SK-N-SH (cell line): ENCODE data around the gene GALNTL6. TPM values are rescaled to one million over a fixed set of nuclear protein-coding genes. Genes with fewer than 3 reads are reported as not detected.

Source experiments
- CTCF ChIA-PET: fragments of 300-600, 350-600 bp; formaldehyde crosslinking; extraction: SDS; loops from one replicate; lab custom pipeline; 2021; lab: Yijun Ruan, JAX
- POLR2A ChIA-PET: fragments of 350-600 bp; sonication (Branson Sonifier 250); formaldehyde crosslinking; extraction: SDS; loops from one replicate; lab custom pipeline; 2020; ENCODE audit warnings: antibody characterized with exemption, inconsistent platforms; lab: Yijun Ruan, JAX
- DNase-seq: peaks from one replicate; pipeline ENCODE4 v3.0.0; 2012
- H2AFZ ChIP-seq: fragments of 200-600 bp; sonication (generic); 2 replicates; pipeline ENCODE4 v1.8.1; 2016; ENCODE audit warnings: antibody characterized with exemption, mild to moderate bottlenecking, low read depth
- H3F3A ChIP-seq: fragments of 200-600 bp; sonication (generic); replicated peaks from 2 replicates; pipeline ENCODE3; 2016; ENCODE audit warnings: antibody characterized with exemption, mild to moderate bottlenecking; ENCODE audit not compliant: insufficient read depth
- H3K27ac ChIP-seq, 2 experiments: fragments of 200-500 bp in 1 of 2; fragments of 200-600 bp in 1 of 2; sonication (Bioruptor generic) in 1 of 2; sonication (generic), shearing (Covaris generic) in 1 of 2; 2 replicates each; pipeline versions ENCODE4 v1.5.1 to v1.6.1; 2014 to 2016; ENCODE audit warnings: low read depth in 2 of 2, inconsistent platforms in 1 of 2, low read length in 1 of 2, mild to moderate bottlenecking in 1 of 2, mixed read lengths in 1 of 2
- H3K27me3 ChIP-seq: fragments of 200-600 bp; sonication (generic), shearing (Covaris generic); 2 replicates; pipeline ENCODE4 v1.6.1; 2016; ENCODE audit warnings: mixed run types; ENCODE audit not compliant: insufficient read depth
- H3K36me3 ChIP-seq, 2 experiments: fragments of 200-500 bp in 1 of 2; fragments of 200-600 bp in 1 of 2; sonication (Bioruptor generic) in 1 of 2; sonication (generic) in 1 of 2; replicated peaks in 1 of 2; 2 replicates each; pipeline versions ENCODE3 to v1.5.1; 2014 to 2016; ENCODE audit warnings: low read length in 1 of 2, mild to moderate bottlenecking in 1 of 2; ENCODE audit not compliant: insufficient read depth in 2 of 2, control insufficient read depth in 1 of 2
- H3K4me1 ChIP-seq, 2 experiments: fragments of 200-500 bp in 1 of 2; fragments of 200-600 bp in 1 of 2; sonication (Bioruptor generic) in 1 of 2; sonication (generic), shearing (Covaris generic) in 1 of 2; 2 replicates each; pipeline versions ENCODE4 v1.5.1 to v1.6.1; 2014 to 2016; ENCODE audit warnings: low read depth in 1 of 2, low read length in 1 of 2, mixed run types in 1 of 2; ENCODE audit not compliant: insufficient read depth in 2 of 2, control insufficient read depth in 1 of 2
- H3K4me2 ChIP-seq: fragments of 200-600 bp; sonication (generic), shearing (Covaris generic); 2 replicates; pipeline ENCODE4 v1.6.1; 2017; ENCODE audit warnings: mixed run types
- H3K4me3 ChIP-seq, 2 experiments: fragments of 200-500 bp in 1 of 2; fragments of 200-600 bp in 1 of 2; sonication (Bioruptor generic) in 1 of 2; sonication (generic), shearing (Covaris generic) in 1 of 2; 2 replicates each; pipeline versions ENCODE4 v1.5.1 to v1.8.1; 2014 to 2016; ENCODE audit warnings: low read depth in 2 of 2, inconsistent platforms in 1 of 2, low read length in 1 of 2, mild to moderate bottlenecking in 1 of 2, mixed read lengths in 1 of 2, moderate library complexity in 1 of 2
- H3K79me2 ChIP-seq: fragments of 200-600 bp; sonication (generic); 2 replicates; pipeline ENCODE4 v1.8.1; 2017; ENCODE audit warnings: mild to moderate bottlenecking; ENCODE audit not compliant: insufficient read depth
- H3K9ac ChIP-seq: fragments of 200-600 bp; sonication (generic); 2 replicates; pipeline ENCODE4 v1.6.1; 2017; ENCODE audit warnings: mixed run types
- H3K9me2 ChIP-seq: fragments of 200-600 bp; sonication (generic); 2 replicates; pipeline ENCODE4 v1.6.1; 2017; ENCODE audit warnings: mixed run types
- H3K9me3 ChIP-seq: fragments of 200-600 bp; sonication (generic); 2 replicates; pipeline ENCODE4 v1.6.1; 2017; ENCODE audit warnings: mixed run types, mild to moderate bottlenecking, moderate library complexity
- H4K20me1 ChIP-seq: fragments of 200-600 bp; sonication (generic); 2 replicates; pipeline ENCODE4 v1.6.1; 2017; ENCODE audit warnings: mild to moderate bottlenecking, mixed run types; ENCODE audit not compliant: insufficient read depth
- CHD2 ChIP-seq: fragments of 150-350 bp; IDR thresholded peaks from 2 replicates; pipeline ENCODE4 v1.6.1; 2018; ENCODE audit warnings: low read length; ENCODE audit not compliant: partially characterized antibody
- ELF1 ChIP-seq: IDR thresholded peaks from 2 replicates; pipeline ENCODE4 v1.4.0; 2012
- EP300 ChIP-seq, 2 experiments: IDR thresholded peaks; 2 replicates each; pipeline versions ENCODE4 v1.4.0 to v1.6.1; 2012; ENCODE audit warnings: borderline replicate concordance in 1 of 2, low read depth in 1 of 2, low read length in 1 of 2
- FOXJ3 ChIP-seq: sonication (generic); formaldehyde crosslinking; IDR thresholded peaks from 2 replicates; pipeline ENCODE4 v1.5.1; 2020; ENCODE audit warnings: mild to moderate bottlenecking, missing genetic modification reagents
- GABPA ChIP-seq: IDR thresholded peaks from 2 replicates; pipeline ENCODE4 v1.4.0; 2012; ENCODE audit warnings: low read depth, mild to moderate bottlenecking
- GATA2 ChIP-seq: sonication (generic); formaldehyde crosslinking; IDR thresholded peaks from 2 replicates; pipeline ENCODE4 v1.5.0; 2020; ENCODE audit warnings: mild to moderate bottlenecking, missing genetic modification reagents
- JUND ChIP-seq: IDR thresholded peaks from 2 replicates; pipeline ENCODE4 v1.4.0; 2012
- MXI1 ChIP-seq: IDR thresholded peaks from 2 replicates; pipeline ENCODE4 v1.6.1; 2012; ENCODE audit warnings: mild to moderate bottlenecking, low read depth, low read length, improper control_type of control experiment
- NFIC ChIP-seq: IDR thresholded peaks from 2 replicates; pipeline ENCODE4 v1.4.0; 2012; ENCODE audit warnings: borderline replicate concordance
- POLR2AphosphoS5 ChIP-seq: IDR thresholded peaks from 2 replicates; pipeline ENCODE4 v1.6.1; 2012; ENCODE audit warnings: low read depth, low read length
- RAD21 ChIP-seq: IDR thresholded peaks from 2 replicates; pipeline ENCODE4 v1.6.1; 2012; ENCODE audit warnings: mild to moderate bottlenecking, low read length
- RCOR1 ChIP-seq: fragments of 150-350 bp; IDR thresholded peaks from 2 replicates; pipeline ENCODE4 v1.6.1; 2017; ENCODE audit warnings: antibody characterized with exemption, low read length
- RFX5 ChIP-seq: IDR thresholded peaks from 2 replicates; pipeline ENCODE4 v1.6.1; 2012; ENCODE audit warnings: mild to moderate bottlenecking, improper control_type of control experiment, low read length
- RXRA ChIP-seq: IDR thresholded peaks from 2 replicates; pipeline ENCODE4 v1.4.0; 2012; ENCODE audit warnings: low read depth, mild to moderate bottlenecking, borderline replicate concordance
- SMC3 ChIP-seq: IDR thresholded peaks from 2 replicates; pipeline ENCODE4 v1.6.1; 2012; ENCODE audit warnings: low read depth, low read length, improper control_type of control experiment
- TAF1 ChIP-seq: IDR thresholded peaks from 2 replicates; pipeline ENCODE4 v1.6.1; 2012; ENCODE audit warnings: low read depth, mild to moderate bottlenecking, low read length, moderate library complexity, borderline replicate concordance
- YY1 ChIP-seq: IDR thresholded peaks from 2 replicates; pipeline ENCODE4 v1.4.0; 2012; ENCODE audit warnings: low read depth, mild to moderate bottlenecking
- WGBS: methylation state at CpG from one replicate; pipeline ENCODE4 v1.1.6; 2017; ENCODE audit warnings: low lambda C conversion rate; 5-methylcytosine and 5-hydroxymethylcytosine counted together
- polyA plus RNA-seq, 3 experiments: library from polyadenylated mRNA; depleted of rRNA; stranded (reverse); fragments of >200 nt; gene quantifications; 2 replicates each; pipeline ENCODE4 v1.2.3, GENCODE V29; 2012
- TF ChIP-seq, protein P1 (sequence below): IDR thresholded peaks from 2 replicates; pipeline ENCODE4 v1.4.0; 2012; ENCODE audit warnings: low read depth, borderline replicate concordance
- TF ChIP-seq, protein P2 (sequence below): IDR thresholded peaks from 2 replicates; pipeline ENCODE4 v1.6.1; 2012; ENCODE audit warnings: mild to moderate bottlenecking, low read depth, low read length, moderate library complexity
- TF ChIP-seq, protein P3 (sequence below): IDR thresholded peaks from 2 replicates; pipeline ENCODE4 v1.4.0; 2012; ENCODE audit warnings: low read depth, borderline replicate concordance

The GALNTL6 gene
- polyA plus RNA-seq, 1 of the 3 experiments (the other 2 are of a cell fraction) = 0.07 TPM

DNA sequence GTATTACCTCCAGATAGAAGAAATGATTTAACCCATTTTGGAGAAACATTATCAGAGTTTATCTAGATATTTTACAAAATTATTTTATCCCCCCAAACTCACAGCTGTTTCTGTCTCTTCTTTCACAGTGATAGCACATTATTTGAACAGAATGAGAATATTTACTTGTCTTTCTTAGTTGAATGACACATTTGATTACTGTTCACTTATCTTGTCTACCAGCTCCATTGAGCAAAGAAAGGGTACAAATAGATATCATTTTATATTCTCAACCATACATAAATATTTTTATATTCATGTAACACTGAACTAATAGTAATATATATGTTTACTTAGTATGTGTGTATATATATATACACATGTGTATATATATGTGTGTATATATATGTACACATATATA, 364.2 kb downstream of the GALNTL6 start (continued):
- no peak for TF ChIP-seq CHD2
- no peak for TF ChIP-seq EP300 (IDR thresholded peaks at IDR 0.05; ENCODE audit: borderline replicate concordance in 1 of 2, low read depth in 1 of 2, low read length in 1 of 2)
- no peak for TF ChIP-seq MXI1
- TF ChIP-seq POLR2AphosphoS5 = no peak
- TF ChIP-seq, all 33 proteins: peak for 0

DNA sequence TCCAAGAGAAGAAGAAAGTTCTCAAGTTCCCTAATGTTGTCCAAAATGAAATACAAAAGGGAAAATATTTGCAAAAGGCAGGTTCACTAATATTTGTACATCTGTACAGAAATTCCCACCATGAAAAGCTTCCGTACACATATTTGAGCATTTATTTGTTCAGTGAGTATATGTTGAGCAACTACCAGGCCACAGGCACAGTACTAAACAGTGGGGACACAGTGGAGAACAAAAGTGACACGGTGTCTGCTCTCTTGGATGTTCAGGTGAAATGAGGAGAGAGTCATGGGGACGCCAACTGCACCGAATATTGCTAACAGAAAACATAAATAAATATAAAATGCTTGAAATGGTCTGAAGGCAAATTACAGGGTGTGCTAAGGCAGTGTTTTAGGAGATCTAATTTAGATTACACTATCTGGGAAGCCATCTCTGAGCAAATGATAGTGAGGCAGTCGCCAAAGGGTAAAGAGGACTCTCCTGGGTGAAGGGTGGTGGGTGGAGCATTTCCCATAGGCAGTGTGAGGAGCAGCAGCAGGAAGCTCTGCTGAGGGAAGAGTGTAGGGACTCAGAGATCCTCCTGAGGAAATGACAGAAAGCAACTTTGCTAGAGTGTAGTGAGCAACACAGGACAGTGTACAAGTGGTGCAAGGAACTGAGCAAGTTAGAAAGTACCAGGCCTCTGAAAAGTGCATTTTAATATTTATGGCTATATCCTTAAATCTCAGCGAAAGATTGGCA, 375.2 kb downstream of the GALNTL6 start:
- Histone ChIP-seq H3K27me3 (no peaks in the 10 kb centered on the region), H3K4me1 (no peaks in the 10 kb centered on the region; a peak in 1 of 4 replicates), H2AFZ (no peak overlapping the region), H3K9ac (no peak overlapping the region), H3K4me3 (no peak overlapping the region), H4K20me1 (no peaks in the 10 kb centered on the region), H3K79me2 (no peaks in the 10 kb centered on the region), H3K36me3 (no peaks in the 10 kb centered on the region), H3F3A (no peaks in the 10 kb centered on the region), H3K4me2 (no peak overlapping the region), H3K27ac (no peak overlapping the region), H3K9me2 (no peaks in the 10 kb centered on the region), H3K9me3 (no peaks in the 10 kb centered on the region)
- TF ChIP-seq JUND (no peak), ELF1 (no peak), RCOR1 (no peak), FOXJ3 (no peak), RXRA (no peak), GABPA (no peak), YY1 (no peak)
- CTCF ChIA-PET = interaction anchor here (1.1 kb wide), 1 partner anchor 1197 kb away, joined by 3 read pairs; no protein-coding TSS in a partner anchor
- no peak for DNase-seq
- 59% methylated on average over 6 of the region's 6 CpGs for WGBS
- POLR2A ChIA-PET = no interaction called here

DNA sequence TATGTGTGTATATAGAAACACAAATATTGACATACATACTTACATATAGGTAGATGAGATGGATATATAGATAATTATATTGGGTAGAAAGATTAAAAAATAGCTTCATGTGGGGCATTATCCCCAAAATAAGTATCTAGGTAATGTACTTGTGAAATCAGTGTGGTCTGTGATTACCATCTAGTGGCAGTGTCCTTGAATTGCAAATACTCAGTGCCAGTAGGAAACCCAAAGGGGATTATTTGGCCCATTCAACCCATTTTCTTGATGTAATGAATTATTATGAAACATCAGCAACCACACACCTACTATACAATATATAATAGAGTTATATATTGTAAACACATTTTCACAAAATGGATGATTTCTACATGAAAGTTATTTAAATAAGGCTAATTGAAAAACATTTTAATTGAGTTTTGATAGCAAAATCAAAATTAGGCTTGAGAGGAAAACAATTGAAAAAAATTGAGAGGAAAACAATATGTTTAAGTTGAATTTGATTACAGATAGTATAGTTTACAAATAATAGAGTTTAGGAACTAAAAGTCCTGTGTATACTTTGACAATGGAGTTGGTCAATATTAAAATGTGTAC, 389.4 kb downstream of the GALNTL6 start:
- Histone ChIP-seq H3K27ac (no peak overlapping the region), H3K9me3 (no peaks in the 10 kb centered on the region), H4K20me1 (no peaks in the 10 kb centered on the region), H3K9me2 (no peaks in the 10 kb centered on the region), H3K4me2 (no peak overlapping the region), H2AFZ (no peak overlapping the region), H3K79me2 (no peaks in the 10 kb centered on the region), H3K36me3 (no peaks in the 10 kb centered on the region), H3K9ac (no peak overlapping the region), H3K4me1 (no peaks in the 10 kb centered on the region), H3F3A (no peaks in the 10 kb centered on the region), H3K4me3 (peak overlapping the region in 1 of 2 experiments; percentile 49; a peak in 1 of 4 replicates), H3K27me3 (no peaks in the 10 kb centered on the region)
- ChIA-PET CTCF (interaction anchor here (0.6 to 2.1 kb wide), 29 partner anchors 9 to 1945 kb away, joined by 3 to 14 read pairs (median 4); no protein-coding TSS in a partner anchor), POLR2A (no interaction called here)
- DNase-seq = peak; percentile 52
- TF ChIP-seq FOXJ3 = no peak
- TF ChIP-seq NFIC = no peak
- no peak for TF ChIP-seq GABPA
- no peak for TF ChIP-seq GATA2 (CRISPR knock-in tag)
- TF ChIP-seq, protein P1, sequence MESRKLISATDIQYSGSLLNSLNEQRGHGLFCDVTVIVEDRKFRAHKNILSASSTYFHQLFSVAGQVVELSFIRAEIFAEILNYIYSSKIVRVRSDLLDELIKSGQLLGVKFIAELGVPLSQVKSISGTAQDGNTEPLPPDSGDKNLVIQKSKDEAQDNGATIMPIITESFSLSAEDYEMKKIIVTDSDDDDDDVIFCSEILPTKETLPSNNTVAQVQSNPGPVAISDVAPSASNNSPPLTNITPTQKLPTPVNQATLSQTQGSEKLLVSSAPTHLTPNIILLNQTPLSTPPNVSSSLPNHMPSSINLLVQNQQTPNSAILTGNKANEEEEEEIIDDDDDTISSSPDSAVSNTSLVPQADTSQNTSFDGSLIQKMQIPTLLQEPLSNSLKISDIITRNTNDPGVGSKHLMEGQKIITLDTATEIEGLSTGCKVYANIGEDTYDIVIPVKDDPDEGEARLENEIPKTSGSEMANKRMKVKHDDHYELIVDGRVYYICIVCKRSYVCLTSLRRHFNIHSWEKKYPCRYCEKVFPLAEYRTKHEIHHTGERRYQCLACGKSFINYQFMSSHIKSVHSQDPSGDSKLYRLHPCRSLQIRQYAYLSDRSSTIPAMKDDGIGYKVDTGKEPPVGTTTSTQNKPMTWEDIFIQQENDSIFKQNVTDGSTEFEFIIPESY = no peak
- TF ChIP-seq, protein P2, sequence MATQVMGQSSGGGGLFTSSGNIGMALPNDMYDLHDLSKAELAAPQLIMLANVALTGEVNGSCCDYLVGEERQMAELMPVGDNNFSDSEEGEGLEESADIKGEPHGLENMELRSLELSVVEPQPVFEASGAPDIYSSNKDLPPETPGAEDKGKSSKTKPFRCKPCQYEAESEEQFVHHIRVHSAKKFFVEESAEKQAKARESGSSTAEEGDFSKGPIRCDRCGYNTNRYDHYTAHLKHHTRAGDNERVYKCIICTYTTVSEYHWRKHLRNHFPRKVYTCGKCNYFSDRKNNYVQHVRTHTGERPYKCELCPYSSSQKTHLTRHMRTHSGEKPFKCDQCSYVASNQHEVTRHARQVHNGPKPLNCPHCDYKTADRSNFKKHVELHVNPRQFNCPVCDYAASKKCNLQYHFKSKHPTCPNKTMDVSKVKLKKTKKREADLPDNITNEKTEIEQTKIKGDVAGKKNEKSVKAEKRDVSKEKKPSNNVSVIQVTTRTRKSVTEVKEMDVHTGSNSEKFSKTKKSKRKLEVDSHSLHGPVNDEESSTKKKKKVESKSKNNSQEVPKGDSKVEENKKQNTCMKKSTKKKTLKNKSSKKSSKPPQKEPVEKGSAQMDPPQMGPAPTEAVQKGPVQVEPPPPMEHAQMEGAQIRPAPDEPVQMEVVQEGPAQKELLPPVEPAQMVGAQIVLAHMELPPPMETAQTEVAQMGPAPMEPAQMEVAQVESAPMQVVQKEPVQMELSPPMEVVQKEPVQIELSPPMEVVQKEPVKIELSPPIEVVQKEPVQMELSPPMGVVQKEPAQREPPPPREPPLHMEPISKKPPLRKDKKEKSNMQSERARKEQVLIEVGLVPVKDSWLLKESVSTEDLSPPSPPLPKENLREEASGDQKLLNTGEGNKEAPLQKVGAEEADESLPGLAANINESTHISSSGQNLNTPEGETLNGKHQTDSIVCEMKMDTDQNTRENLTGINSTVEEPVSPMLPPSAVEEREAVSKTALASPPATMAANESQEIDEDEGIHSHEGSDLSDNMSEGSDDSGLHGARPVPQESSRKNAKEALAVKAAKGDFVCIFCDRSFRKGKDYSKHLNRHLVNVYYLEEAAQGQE = no peak
- TF ChIP-seq SMC3 = peak; percentile 68
- TF ChIP-seq EP300 (IDR thresholded peaks at IDR 0.05; ENCODE audit: borderline replicate concordance in 1 of 2, low read depth in 1 of 2, low read length in 1 of 2) = no peak
- no peak for TF ChIP-seq TAF1
- TF ChIP-seq RFX5 = no peak
- TF ChIP-seq, protein P3, sequence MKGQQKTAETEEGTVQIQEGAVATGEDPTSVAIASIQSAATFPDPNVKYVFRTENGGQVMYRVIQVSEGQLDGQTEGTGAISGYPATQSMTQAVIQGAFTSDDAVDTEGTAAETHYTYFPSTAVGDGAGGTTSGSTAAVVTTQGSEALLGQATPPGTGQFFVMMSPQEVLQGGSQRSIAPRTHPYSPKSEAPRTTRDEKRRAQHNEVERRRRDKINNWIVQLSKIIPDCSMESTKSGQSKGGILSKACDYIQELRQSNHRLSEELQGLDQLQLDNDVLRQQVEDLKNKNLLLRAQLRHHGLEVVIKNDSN = no peak
- TF ChIP-seq POLR2AphosphoS5 = no peak
- peak; percentile 92 for TF ChIP-seq RAD21
